ENCODE measurements around the gene AGK. TPM values are rescaled to one million over a fixed set of nuclear protein-coding genes. Genes with fewer than 3 reads are reported as not detected.
A peak's percentile ranks its signal among the peaks of the same experiment; 100 is the strongest.

Gene AGK
- polyA plus RNA-seq, 2 of the 4 experiments (the other 2 are of a cell fraction), result 29.6 to 63.5 TPM

DNA sequence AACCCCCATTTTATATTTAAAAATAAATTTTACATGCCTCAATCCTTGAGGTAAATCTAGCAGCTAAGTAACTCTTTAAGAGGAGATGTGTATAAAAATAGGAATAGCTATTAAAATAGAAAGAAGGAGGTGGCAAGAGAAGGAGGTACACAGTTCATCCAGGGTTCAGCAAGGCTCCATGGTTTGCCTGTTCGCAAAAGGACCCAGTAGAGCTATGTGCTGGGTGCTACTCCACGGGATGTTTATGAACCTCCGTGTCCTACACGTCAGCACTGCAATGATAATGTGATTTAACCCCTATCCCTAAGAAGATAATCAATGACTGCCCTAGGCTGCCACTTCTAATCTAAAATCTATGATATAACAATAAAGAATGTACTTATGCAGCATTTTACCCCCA, 151.7 kb downstream of the AGK start:
- peak overlapping the region; percentile 85; the same call in 2 of the 3 replicates for H3K4me3 ChIP-seq
- ChIA-PET POLR2A (interaction anchor here (2.5 kb wide), 1 partner anchor 35 kb away, joined by 16 read pairs; the partner anchor contains the start of gene SSBP1), CTCF (interaction anchor here (0.6 to 3.0 kb wide), 4 partner anchors 29 to 53 kb away, joined by 3 to 14 read pairs (median 3); partner anchors contain the start of gene SSBP1)
- DNase-seq (ENCODE audit: low read depth in 1 of 2, low spot score in 1 of 2) (no peak), FAIRE-seq (no peak), ATAC-seq (no peak)
- no peak for TF ChIP-seq KDM5A (IDR thresholded peaks at IDR 0.05)
- TF ChIP-seq, protein P1, sequence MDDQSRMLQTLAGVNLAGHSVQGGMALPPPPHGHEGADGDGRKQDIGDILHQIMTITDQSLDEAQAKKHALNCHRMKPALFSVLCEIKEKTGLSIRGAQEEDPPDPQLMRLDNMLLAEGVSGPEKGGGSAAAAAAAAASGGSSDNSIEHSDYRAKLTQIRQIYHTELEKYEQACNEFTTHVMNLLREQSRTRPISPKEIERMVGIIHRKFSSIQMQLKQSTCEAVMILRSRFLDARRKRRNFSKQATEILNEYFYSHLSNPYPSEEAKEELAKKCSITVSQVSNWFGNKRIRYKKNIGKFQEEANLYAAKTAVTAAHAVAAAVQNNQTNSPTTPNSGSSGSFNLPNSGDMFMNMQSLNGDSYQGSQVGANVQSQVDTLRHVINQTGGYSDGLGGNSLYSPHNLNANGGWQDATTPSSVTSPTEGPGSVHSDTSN (IDR thresholded peaks at IDR 0.05), result no peak
- no peak for TF ChIP-seq ZC3H11A (IDR thresholded peaks at IDR 0.05)
- TF ChIP-seq FOXS1 (CRISPR knock-in tag; IDR thresholded peaks at IDR 0.05), result no peak
- TF ChIP-seq CBX2 (IDR thresholded peaks at IDR 0.05; ENCODE audit: borderline replicate concordance, low read depth), result no peak
- TF ChIP-seq NFE2L2 (conservative IDR thresholded peaks at IDR 0.05; ENCODE audit: low read length), result no peak
- no peak for TF ChIP-seq POLR2AphosphoS2 (conservative IDR thresholded peaks at IDR 0.05; ENCODE audit: low read length)
- TF ChIP-seq POLR2A (IDR thresholded peaks at IDR 0.05; ENCODE audit: low read length), result no peak
- H3K27ac ChIP-seq, result peak overlapping the region in 1 of 2 experiments; percentile 85; a peak in 2 of 6 replicates
- peak overlapping the region; percentile 88 for H3K4me2 ChIP-seq
- H3K9me3 ChIP-seq, result no peaks in the 10 kb centered on the region
- WGBS (ENCODE audit: missing lambda C conversion rate), result 78% methylated on average over 4 of the region's 4 CpGs
- H3K4me1 ChIP-seq, result peaks cover 59% of the 10 kb centered on the region

DNA sequence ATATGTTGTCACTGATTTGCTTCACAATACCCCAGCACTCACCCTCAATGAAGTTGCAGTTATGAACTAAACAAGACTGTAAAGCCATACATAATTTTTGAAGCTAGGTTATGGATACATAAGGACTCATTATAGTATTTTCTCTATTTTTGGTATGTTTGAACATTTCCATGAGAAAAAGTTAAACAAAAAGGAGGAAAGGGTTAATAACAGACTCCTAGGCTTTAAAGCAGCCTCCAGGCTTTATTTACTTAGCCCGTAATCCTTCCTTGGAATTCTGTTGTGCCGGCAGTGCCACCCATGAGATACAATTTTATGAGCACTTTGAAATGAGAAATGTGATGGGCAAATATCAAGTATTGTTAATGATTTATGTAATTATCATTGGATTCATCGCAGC, 152.9 kb downstream of the AGK start:
- Histone ChIP-seq H3K9me3 (no peaks in the 10 kb centered on the region), H3K4me2 (peak overlapping the region; percentile 88), H3K4me3 (no peak overlapping the region), H3K27ac (peak overlapping the region in 1 of 2 experiments; percentile 64; a peak in 2 of 6 replicates), H3K4me1 (peaks cover 47% of the 10 kb centered on the region)
- DNase-seq (ENCODE audit: low read depth in 1 of 2, low spot score in 1 of 2), result peak in 1 of 2 experiments; percentile 27
- TF ChIP-seq GATA3 (IDR thresholded peaks at IDR 0.05; ENCODE audit: borderline replicate concordance) (peak; percentile 77; the same call in 1 of the 2 replicates), EHF (CRISPR knock-in tag; IDR thresholded peaks at IDR 0.05) (no peak)
- TF ChIP-seq, protein P2, sequence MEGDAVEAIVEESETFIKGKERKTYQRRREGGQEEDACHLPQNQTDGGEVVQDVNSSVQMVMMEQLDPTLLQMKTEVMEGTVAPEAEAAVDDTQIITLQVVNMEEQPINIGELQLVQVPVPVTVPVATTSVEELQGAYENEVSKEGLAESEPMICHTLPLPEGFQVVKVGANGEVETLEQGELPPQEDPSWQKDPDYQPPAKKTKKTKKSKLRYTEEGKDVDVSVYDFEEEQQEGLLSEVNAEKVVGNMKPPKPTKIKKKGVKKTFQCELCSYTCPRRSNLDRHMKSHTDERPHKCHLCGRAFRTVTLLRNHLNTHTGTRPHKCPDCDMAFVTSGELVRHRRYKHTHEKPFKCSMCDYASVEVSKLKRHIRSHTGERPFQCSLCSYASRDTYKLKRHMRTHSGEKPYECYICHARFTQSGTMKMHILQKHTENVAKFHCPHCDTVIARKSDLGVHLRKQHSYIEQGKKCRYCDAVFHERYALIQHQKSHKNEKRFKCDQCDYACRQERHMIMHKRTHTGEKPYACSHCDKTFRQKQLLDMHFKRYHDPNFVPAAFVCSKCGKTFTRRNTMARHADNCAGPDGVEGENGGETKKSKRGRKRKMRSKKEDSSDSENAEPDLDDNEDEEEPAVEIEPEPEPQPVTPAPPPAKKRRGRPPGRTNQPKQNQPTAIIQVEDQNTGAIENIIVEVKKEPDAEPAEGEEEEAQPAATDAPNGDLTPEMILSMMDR (IDR thresholded peaks at IDR 0.05), result no peak
- TF ChIP-seq, protein P3, sequence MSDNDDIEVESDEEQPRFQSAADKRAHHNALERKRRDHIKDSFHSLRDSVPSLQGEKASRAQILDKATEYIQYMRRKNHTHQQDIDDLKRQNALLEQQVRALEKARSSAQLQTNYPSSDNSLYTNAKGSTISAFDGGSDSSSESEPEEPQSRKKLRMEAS (IDR thresholded peaks at IDR 0.05), result 0 out of 2 replicates have a peak, but pooled peaks have one; percentile 18
- no peak for FAIRE-seq
- POLR2A ChIA-PET, result no interaction called here
- ATAC-seq, result no peak; a peak in 1 of 6 replicates
- 4% methylated on average over 3 of the region's 3 CpGs for WGBS (ENCODE audit: missing lambda C conversion rate)
- CTCF ChIA-PET, result interaction anchor here (1.0 to 3.0 kb wide), 2 partner anchors 34 to 416 kb away, joined by 3 to 14 read pairs; partner anchors contain the start of gene SSBP1

DNA sequence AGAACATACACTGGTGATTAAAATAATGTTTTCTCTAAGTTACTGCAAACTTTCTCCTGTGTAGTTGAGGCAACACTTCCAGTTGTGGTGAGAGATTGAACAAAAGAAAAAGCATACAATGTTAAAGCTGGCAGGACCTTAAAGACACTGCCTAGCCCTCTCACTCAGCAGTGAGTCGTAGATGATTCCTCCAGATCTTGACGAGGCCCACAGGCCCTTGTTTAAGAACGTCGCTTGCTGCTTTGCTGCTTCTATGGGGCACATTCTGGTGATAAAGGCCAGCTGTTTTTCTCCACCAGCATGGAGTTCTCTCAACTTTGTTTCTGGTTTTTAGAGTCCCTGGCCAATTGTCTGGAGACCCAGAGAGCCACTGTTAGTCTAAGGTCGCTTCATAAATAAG, 153.5 kb downstream of the AGK start:
- TF ChIP-seq EHMT2 (IDR thresholded peaks at IDR 0.05; ENCODE audit: low read depth), result no peak
- DNase-seq (ENCODE audit: low read depth in 1 of 2, low spot score in 1 of 2) (no peak), ATAC-seq (peak in 1 of 2 experiments; percentile 12; a peak in 2 of 6 replicates), FAIRE-seq (no peak)
- 0 out of 3 replicates have a peak overlapping the region, but pooled peaks have one; percentile 8 for H3K4me3 ChIP-seq
- H3K4me1 ChIP-seq, result peaks cover 46% of the 10 kb centered on the region
- CTCF ChIA-PET, result interaction anchor here (1.0 to 3.0 kb wide), 2 partner anchors 33 to 417 kb away, joined by 3 to 14 read pairs; partner anchors contain the start of gene SSBP1
- no peaks in the 10 kb centered on the region for H3K9me3 ChIP-seq
- 38% methylated on average over 5 of the region's 5 CpGs for WGBS (ENCODE audit: missing lambda C conversion rate)
- peak overlapping the region; percentile 46 to 64 for H3K27ac ChIP-seq
- peak overlapping the region; percentile 88 for H3K4me2 ChIP-seq
- POLR2A ChIA-PET, result interaction anchor here (1.6 kb wide), 1 partner anchor 33 kb away, joined by 4 read pairs; the partner anchor contains the start of gene SSBP1

Other genes starting within 250 kb of the AGK start
- gene DENND11, start 150.8 kb downstream of the AGK start, polyA plus RNA-seq (2011; rRNA removed), result 11.5 and 16.5 TPM in 2 replicates
- gene DENND11, start 150.8 kb downstream of the AGK start, polyA plus RNA-seq (2017; fragmentation: RNase III; extraction: RNeasy Plus Mini Kit Qiagen cat#74134 plus additional on column Dnase treatment), result 7.1 to 7.6 TPM (median 7.5 TPM) in 3 replicates
- gene WEE2, start 156.9 kb downstream of the AGK start, polyA plus RNA-seq (2011; rRNA removed), result not detected in 2 replicates
- not detected in 3 replicates for gene WEE2, start 156.9 kb downstream of the AGK start, polyA plus RNA-seq (2017; fragmentation: RNase III; extraction: RNeasy Plus Mini Kit Qiagen cat#74134 plus additional on column Dnase treatment)
- 237 and 368 TPM in 2 replicates for gene SSBP1, start 186.9 kb downstream of the AGK start, polyA plus RNA-seq (2011; rRNA removed)
- gene SSBP1, start 186.9 kb downstream of the AGK start, polyA plus RNA-seq (2017; fragmentation: RNase III; extraction: RNeasy Plus Mini Kit Qiagen cat#74134 plus additional on column Dnase treatment), result 430 to 464 TPM (median 453 TPM) in 3 replicates
- gene TAS2R3, start 212.7 kb downstream of the AGK start, polyA plus RNA-seq (2011; rRNA removed), result 0.36 and 1.4 TPM in 2 replicates
- gene TAS2R3, start 212.7 kb downstream of the AGK start, polyA plus RNA-seq (2017; fragmentation: RNase III; extraction: RNeasy Plus Mini Kit Qiagen cat#74134 plus additional on column Dnase treatment), result not detected in 3 replicates
- 1.0 and 1.1 TPM in 2 replicates for gene TAS2R4, start 225.3 kb downstream of the AGK start, polyA plus RNA-seq (2011; rRNA removed)
- gene TAS2R4, start 225.3 kb downstream of the AGK start, polyA plus RNA-seq (2017; fragmentation: RNase III; extraction: RNeasy Plus Mini Kit Qiagen cat#74134 plus additional on column Dnase treatment), result 0.21 to 0.30 TPM (median 0.22 TPM) in 3 replicates
- 1.8 and 2.6 TPM in 2 replicates for gene TAS2R5, start 238.8 kb downstream of the AGK start, polyA plus RNA-seq (2011; rRNA removed)
- gene TAS2R5, start 238.8 kb downstream of the AGK start, polyA plus RNA-seq (2017; fragmentation: RNase III; extraction: RNeasy Plus Mini Kit Qiagen cat#74134 plus additional on column Dnase treatment), result 0.61 to 1.4 TPM (median 0.79 TPM) in 3 replicates

All from A549 (cell line).